GM21367 (cell line): ENCODE measurements around the gene CCNB1.
"Not testable (repeated sequence)": the region's sequence is repeated elsewhere in the genome, so short reads cannot be mapped to it uniquely, and the experiment has no call there.

Experiments used
- ATAC-seq: cut with Tn5 transposase; IDR thresholded peaks from one replicate; pipeline ENCODE4 v1.9.1; 2021; ENCODE audit not compliant: unreplicated experiment

Gene CCNB1

DNA sequence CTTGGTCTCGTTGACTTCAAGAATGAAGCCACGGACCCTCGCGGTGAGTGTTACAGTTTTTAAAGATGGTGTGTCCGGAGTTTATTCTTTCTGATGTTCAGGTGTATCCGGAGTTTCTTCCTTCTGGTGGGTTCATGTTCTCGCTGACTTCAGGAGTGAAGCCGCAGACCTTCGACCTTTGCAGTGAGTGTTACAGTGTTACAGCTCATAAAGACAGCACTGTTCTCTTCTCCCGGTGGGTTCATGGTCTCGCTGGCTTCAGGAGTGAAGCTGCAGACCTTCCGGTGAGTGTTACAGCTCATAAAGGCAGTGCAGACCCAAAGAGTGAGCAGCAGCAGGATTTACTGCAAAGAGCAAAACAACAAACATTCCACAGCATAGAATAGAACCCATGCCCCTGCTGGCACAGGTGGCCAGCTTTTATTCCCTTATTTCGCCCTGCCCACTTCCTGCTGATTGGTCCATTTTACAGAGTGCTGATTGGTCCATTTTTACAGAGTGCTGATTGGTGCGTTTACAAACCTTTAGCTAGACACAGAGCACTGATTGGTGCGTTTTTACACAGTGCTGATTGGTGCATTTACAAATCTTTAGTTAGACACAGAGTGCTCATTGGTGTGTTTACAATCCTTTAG, 14.8 kb downstream of the CCNB1 start:
- ATAC-seq = not testable (repeated sequence)

GRCh38 chr5:69184621-69185020, 17.7 kb downstream of the CCNB1 start:
- ATAC-seq = no peak

GRCh38 chr5:69187342-69187741, 20.4 kb downstream of the CCNB1 start:
- ATAC-seq = no peak

DNA sequence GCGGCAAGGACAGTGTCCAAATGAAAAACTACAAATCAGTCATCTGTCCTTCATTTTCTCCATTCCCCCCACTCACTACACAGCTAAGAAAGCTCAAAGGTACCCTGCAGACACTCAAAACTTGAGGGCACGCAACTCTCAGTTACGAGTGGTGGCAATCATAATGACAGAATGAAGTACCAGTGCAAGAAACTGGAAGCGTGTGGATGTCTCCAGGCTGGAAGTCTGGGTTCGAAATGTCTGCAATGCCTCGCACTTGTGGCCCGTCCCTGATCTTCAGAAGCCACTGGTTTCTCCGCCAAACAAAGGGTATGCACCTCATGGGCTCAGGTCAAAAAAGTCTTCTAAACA, 21.8 kb downstream of the CCNB1 start:
- peak; percentile 8 for ATAC-seq

- ATAC-seq = peak; percentile 89
Observed at GRCh38 chr5:69189162-69190086, 22.5 kb downstream of the CCNB1 start, which contains the start of gene CENPH. Gene CENPH, plus strand, starts transcription at chr5:69189583. Its CDS starts 52 bp downstream, at chr5:69189635.

DNA sequence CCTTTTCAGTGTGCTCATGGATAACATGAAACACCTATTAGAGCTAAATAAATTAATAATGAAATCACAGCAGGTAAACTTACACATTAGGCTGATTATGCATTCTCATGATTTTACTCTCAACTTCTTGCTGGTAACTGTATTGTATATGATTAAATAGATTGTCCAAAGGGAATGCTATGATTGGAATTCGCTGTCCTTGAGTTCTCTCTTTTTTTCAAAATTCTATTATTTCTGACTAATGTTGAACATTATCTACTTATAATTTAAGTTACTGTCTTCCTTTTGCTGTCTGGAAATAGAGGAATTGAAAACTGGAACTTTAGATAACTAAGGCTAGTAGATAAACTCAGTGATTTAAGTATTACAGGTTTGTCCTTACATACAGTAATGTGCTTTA, 35.5 kb downstream of the CCNB1 start:
- ATAC-seq = no peak

DNA sequence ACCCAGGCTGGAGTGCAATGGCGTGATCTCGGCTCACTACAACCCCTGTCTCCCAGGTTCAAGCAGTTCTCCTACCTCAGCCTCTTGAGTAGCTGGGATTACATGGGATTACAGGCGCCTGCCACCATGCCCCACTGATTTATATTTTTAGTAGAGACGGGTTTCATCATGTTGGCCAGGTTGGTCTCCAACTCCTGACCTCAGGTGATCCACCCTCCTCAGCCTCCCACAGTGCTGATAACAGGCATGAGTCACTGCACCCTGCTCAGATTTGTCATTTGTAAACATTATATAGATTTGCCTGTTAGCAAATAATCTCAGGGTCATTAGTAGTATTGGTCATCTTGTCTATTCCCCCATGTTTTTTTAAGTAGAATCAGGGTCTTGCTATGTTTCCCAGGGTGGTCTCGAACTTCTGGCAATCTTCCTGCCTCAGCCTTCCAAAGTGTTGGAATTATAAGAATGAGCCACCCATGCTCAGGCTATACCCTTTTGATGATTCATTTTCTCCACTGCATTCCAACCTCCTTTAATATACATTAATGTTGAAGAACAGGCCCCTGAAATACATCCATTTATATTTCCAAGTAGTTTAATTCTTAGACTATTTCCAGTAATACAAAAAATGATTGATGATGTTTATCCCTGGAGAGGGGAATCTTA, 39.7 kb downstream of the CCNB1 start:
- ATAC-seq = no peak

- no peak for ATAC-seq
Observed at GRCh38 chr5:69209602-69210001, 42.7 kb downstream of the CCNB1 start.

GRCh38 chr5:69211200-69211599, 44.2 kb downstream of the CCNB1 start:
- no peak for ATAC-seq

- no peak for ATAC-seq
Observed at GRCh38 chr5:69212022-69212421, 45.1 kb downstream of the CCNB1 start.

- no peak for ATAC-seq
Observed at GRCh38 chr5:69213513-69214215, 46.7 kb downstream of the CCNB1 start.

DNA sequence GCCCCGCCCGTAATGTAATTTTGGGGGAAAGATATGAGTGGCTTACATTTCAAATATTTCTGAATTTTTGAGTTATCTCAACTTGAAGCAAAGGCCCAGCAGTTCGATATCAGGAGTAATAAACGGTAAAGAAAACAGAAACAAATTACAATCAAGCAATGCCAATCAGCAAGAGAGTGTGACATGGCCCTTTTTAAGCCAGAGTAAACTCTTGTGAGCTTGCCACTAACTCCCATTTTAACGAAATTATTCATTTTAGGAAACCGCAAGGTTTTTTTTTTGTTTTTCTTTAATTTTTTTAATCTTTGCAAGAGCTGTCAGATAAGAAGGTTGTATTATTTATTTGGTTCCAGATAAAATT, 50.2 kb downstream of the CCNB1 start:
- no peak for ATAC-seq

- peak; percentile 90 for ATAC-seq
Observed at GRCh38 chr5:69217548-69218526, 50.9 kb downstream of the CCNB1 start.

GRCh38 chr5:69219939-69220338, 53.0 kb downstream of the CCNB1 start:
- no peak for ATAC-seq

DNA sequence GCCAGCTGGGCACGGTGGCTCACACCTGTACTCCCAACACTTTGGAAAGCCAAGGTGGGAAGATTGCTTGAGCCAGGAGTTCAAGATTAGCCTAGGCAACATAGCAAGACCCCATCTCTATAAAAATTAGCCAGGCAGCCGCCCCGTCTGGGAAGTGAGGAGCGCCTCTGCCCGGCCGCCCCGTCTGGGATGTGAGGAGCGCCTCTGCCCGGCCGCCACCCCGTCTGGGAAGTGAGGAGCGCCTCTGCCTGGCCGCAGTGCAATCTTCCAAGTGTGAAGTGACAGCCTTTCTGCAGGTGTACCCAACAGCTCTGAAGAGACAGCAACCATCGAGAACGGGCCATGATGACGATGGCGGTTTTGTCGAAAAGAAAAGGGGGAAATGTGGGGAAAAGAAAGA, 53.4 kb downstream of the CCNB1 start:
- not testable (repeated sequence) for ATAC-seq

DNA sequence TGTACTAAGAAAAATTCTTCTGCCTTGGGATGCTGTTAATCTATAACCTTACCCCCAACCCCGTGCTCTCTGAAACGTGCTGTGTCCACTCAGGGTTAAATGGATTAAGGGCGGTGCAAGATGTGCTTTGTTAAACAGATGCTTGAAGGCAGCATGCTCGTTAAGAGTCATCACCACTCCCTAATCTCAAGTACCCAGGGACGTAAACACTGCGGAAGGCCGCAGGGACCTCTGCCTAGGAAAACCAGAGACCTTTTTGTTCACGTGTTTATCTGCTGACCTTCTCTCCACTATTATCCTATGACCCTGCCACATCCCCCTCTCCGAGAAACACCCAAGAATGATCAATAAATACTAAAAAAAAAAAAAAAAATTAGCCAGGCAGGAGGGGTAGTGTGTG, 53.9 kb downstream of the CCNB1 start:
- ATAC-seq = not testable (repeated sequence)

DNA sequence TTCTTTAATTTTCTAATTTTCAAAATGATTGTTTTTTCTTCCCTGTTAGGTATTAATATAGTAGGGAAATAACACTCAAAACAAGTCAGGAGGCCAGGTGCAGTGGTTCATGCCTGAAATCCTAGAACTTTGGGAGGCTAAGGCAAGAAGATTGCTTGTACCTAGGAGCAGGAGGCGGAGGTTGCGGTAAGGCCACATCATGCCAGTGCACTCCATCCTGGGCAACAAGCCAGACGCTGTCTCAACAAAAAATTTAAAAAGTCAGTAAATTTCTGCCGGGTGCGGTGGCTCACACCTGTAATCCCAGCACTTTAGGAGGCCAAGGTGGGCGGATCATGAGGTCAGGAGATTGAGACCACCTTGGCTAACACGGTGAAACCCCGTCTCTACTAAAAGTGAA, 57.6 kb downstream of the CCNB1 start:
- no peak for ATAC-seq

DNA sequence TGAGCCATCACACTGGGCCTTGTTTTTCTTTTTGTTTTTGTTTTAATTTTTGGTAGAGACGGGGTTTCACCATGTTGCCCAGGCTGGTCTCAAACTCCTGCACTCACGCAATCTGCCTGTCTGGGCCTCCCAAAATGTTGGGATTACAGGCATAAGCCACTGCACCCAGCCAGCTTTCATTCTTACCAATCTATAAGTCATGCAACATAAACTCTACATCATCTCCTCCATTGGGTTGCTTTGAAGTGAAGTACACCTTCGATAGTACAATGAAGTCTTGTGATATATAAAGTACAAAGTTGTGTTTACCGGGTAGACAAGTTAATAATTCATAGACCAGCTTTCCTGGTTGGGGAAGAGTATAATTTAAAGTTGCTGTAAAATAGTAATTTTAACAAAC, 58.9 kb downstream of the CCNB1 start:
- no peak for ATAC-seq
